GM18868 (cell line): Measurements from ENCODE around the gene ASCL3.
"Not testable (repeated sequence)": the region's sequence is repeated elsewhere in the genome, so short reads cannot be mapped to it uniquely, and the experiment has no call there.

Experiments used
- ATAC-seq: cut with Tn5 transposase; IDR thresholded peaks from one replicate; pipeline ENCODE4 v1.9.1; 2021; ENCODE audit warnings: mild to moderate bottlenecking, moderate library complexity; ENCODE audit not compliant: unreplicated experiment

Gene ASCL3

GRCh38 chr11:8942518-8943066, at the start of gene ASCL3:
TSS of gene ASCL3 (minus strand) at chr11:8943016. CDS start at chr11:8938161, 4,855 bp downstream.
- ATAC-seq: no peak

- ATAC-seq: no peak
These were observed 46.6 kb upstream of the ASCL3 start for GRCh38 chr11:8989453-8989852.

GRCh38 chr11:8988329-8989234, 45.8 kb upstream of the ASCL3 start:
- ATAC-seq: no peak

GRCh38 chr11:8987446-8987845, 44.6 kb upstream of the ASCL3 start:
- ATAC-seq: no peak

GRCh38 chr11:8986772-8987171, 44.0 kb upstream of the ASCL3 start:
- ATAC-seq: not testable (repeated sequence)

GRCh38 chr11:8985462-8985861, 42.6 kb upstream of the ASCL3 start:
- no peak for ATAC-seq

GRCh38 chr11:8983552-8983951, 40.7 kb upstream of the ASCL3 start:
- ATAC-seq: no peak

GRCh38 chr11:8980485-8980884, 37.7 kb upstream of the ASCL3 start:
- no peak for ATAC-seq

- ATAC-seq: not testable (repeated sequence)
These were observed 36.5 kb upstream of the ASCL3 start for GRCh38 chr11:8979365-8979764.

GRCh38 chr11:8973121-8973520, 30.3 kb upstream of the ASCL3 start:
- no peak for ATAC-seq

- ATAC-seq: no peak
These were observed 29.1 kb upstream of the ASCL3 start for GRCh38 chr11:8971924-8972316.

GRCh38 chr11:8971196-8971923, 28.5 kb upstream of the ASCL3 start:
- no peak for ATAC-seq

GRCh38 chr11:8967184-8967583, 24.4 kb upstream of the ASCL3 start:
- ATAC-seq: no peak

- ATAC-seq: peak; percentile 82
These were observed 21.8 kb upstream of the ASCL3 start, which contains the start of gene TMEM9B for GRCh38 chr11:8964324-8965320. TSS of gene TMEM9B (minus strand) at chr11:8964442. CDS start at chr11:8964313, 129 bp downstream.

GRCh38 chr11:8963569-8964323, 20.9 kb upstream of the ASCL3 start:
- peak; percentile 64 for ATAC-seq

- ATAC-seq: no peak
These were observed 20.0 kb upstream of the ASCL3 start for GRCh38 chr11:8962841-8963240.

- no peak for ATAC-seq
These were observed 18.6 kb upstream of the ASCL3 start for GRCh38 chr11:8961401-8961800.

- peak; percentile 40 for ATAC-seq
These were observed 16.8 kb upstream of the ASCL3 start for GRCh38 chr11:8959546-8960166.

GRCh38 chr11:8956860-8957259, 14.0 kb upstream of the ASCL3 start:
- no peak for ATAC-seq
